Gastrocnemius medialis (tissue), 4 donors: ENCODE data around the gene TM2D1. TPM values are rescaled to one million over a fixed set of nuclear protein-coding genes. Genes with fewer than 3 reads are reported as not detected.

Experiments
- ATAC-seq, 2 donors: fragments of 150-250 bp; one replicate each; pipeline ENCODE4 v1.9.1; 2016
- DNase-seq, 2 donors: peaks; one replicate each; pipeline ENCODE4 v3.0.0-alpha.2; 2019
- H3K27ac ChIP-seq, 4 donors: fragments of 200-600 bp; sonication (generic); 1 replicate in 1 of 4; 2 replicates in 3 of 4; pipeline ENCODE4 v1.5.1; 2016 to 2018; ENCODE audit warnings: mild to moderate bottlenecking in 2 of 4, moderate library complexity in 1 of 4
- H3K27me3 ChIP-seq, 3 donors: fragments of 200-600 bp; sonication (generic) in 2 of 3; 1 replicate in 1 of 3; 2 replicates in 2 of 3; pipeline versions ENCODE4 v1.5.1 to v1.6.0; 2016 to 2019; ENCODE audit warnings: mild to moderate bottlenecking in 1 of 3, moderate library complexity in 1 of 3
- H3K36me3 ChIP-seq, 2 donors: fragments of 200-600 bp; sonication (generic) in 1 of 2; one replicate each; pipeline ENCODE4 v1.5.1; 2017 to 2018
- H3K4me1 ChIP-seq, 2 donors: fragments of 200-600 bp; sonication (generic) in 1 of 2; one replicate each; pipeline ENCODE4 v1.5.1; 2016 to 2017; ENCODE audit warnings: mild to moderate bottlenecking in 2 of 2
- H3K4me3 ChIP-seq, 4 donors: fragments of 200-600 bp; sonication (generic) in 3 of 4; 1 replicate in 1 of 4; 2 replicates in 3 of 4; pipeline ENCODE4 v1.5.1; 2016 to 2019; ENCODE audit warnings: mild to moderate bottlenecking in 2 of 4
- H3K9me3 ChIP-seq, 3 donors: fragments of 200-600 bp; sonication (generic) in 2 of 3; 1 replicate in 1 of 3; 2 replicates in 2 of 3; pipeline ENCODE4 v1.5.1; 2016 to 2019
- CTCF ChIP-seq, 5 experiments: fragments of 450-650 bp in 3 of 5; fragments of 200-600 bp in 2 of 5; sonication (generic) in 2 of 5; IDR thresholded peaks in 4 of 5; conservative IDR thresholded peaks in 1 of 5; 1 replicate in 4 of 5; 2 replicates in 1 of 5; pipeline ENCODE4 v1.5.1; 2016 to 2019; ENCODE audit warnings: antibody characterized with exemption in 5 of 5, mild to moderate bottlenecking in 3 of 5, moderate library complexity in 3 of 5
- POLR2A ChIP-seq, 2 donors: fragments of 450-650 bp; IDR thresholded peaks; one replicate each; pipeline ENCODE4 v1.6.1; 2017; ENCODE audit warnings: antibody characterized with exemption in 2 of 2, mild to moderate bottlenecking in 2 of 2, moderate library complexity in 2 of 2
- in situ Hi-C, 4 donors: fragments of 200-750 bp; cut with MboI; loops; one replicate each; pipeline versions ENCODE4 v1.15.0 to v1.8.0; 2017; ENCODE audit warnings: low sequenced_read_pairs in 4 of 4
- intact Hi-C: fragments of 100-400 bp; cut with DNase I; formaldehyde crosslinking; loops from one replicate; pipeline ENCODE4 v1.15.1; 2023; ENCODE audit warnings: low total_unique reads
- total RNA-seq, 4 donors: library from RNA; depleted of rRNA; stranded (reverse); fragments of >200 nt; gene quantifications; one replicate each; pipeline versions ENCODE4 v1.1.0 to v1.2.3, GENCODE V29; 2016

Gene TM2D1
- total RNA-seq, 4 donors from 2014 or later = 33.6 to 56.8 (median 38.5) TPM

GRCh38 chr1:61640531-61641530 is 84.1 kb downstream of the TM2D1 start:
- no peaks in the 10 kb centered on the region for H3K36me3 ChIP-seq
- no peaks in the 10 kb centered on the region for H3K9me3 ChIP-seq
- peaks cover 0 to 28% of the 10 kb centered on the region in 2 donors for H3K4me1 ChIP-seq
- H3K4me3 ChIP-seq = peak overlapping the region in 3 of 4 donors; percentile 18 to 36 (median 24)
- DNase-seq (peak in 1 of 2 donors; percentile 24), ATAC-seq (peak; percentile 11 to 21)
- TF ChIP-seq POLR2A (IDR thresholded peaks at IDR 0.05) (no peak), CTCF (IDR thresholded peaks at IDR 0.05 in 4 of 5, conservative IDR thresholded peaks at IDR 0.05 in 1 of 5) (no peak)
- in situ Hi-C loops = loop anchor here in 3 of 4 donors (25.0 kb wide), 1 partner anchor 604 kb away; no protein-coding TSS in a partner anchor
- intact Hi-C loops = loop anchor here (1.0 kb wide), 1 partner anchor 591 kb away; no protein-coding TSS in a partner anchor
- peak overlapping the region; percentile 49 to 70 (median 56) for H3K27ac ChIP-seq
- H3K27me3 ChIP-seq = no peaks in the 10 kb centered on the region

GRCh38 chr1:61639608-61640336 is 85.2 kb downstream of the TM2D1 start:
- Histone ChIP-seq H3K27ac (peak overlapping the region; percentile 53 to 70 (median 70)), H3K4me1 (peaks cover 0 to 28% of the 10 kb centered on the region in 2 donors), H3K4me3 (no peak overlapping the region), H3K36me3 (no peaks in the 10 kb centered on the region), H3K27me3 (no peaks in the 10 kb centered on the region), H3K9me3 (no peaks in the 10 kb centered on the region)
- intact Hi-C loops = loop anchor here (2.0 kb wide), 1 partner anchor 33 kb away; no protein-coding TSS in a partner anchor
- no peak for DNase-seq
- TF ChIP-seq CTCF (IDR thresholded peaks at IDR 0.05 in 4 of 5, conservative IDR thresholded peaks at IDR 0.05 in 1 of 5) (no peak), POLR2A (IDR thresholded peaks at IDR 0.05) (no peak)
- ATAC-seq = no peak
- in situ Hi-C loops = loop anchor here in 3 of 4 donors (25.0 kb wide), 1 partner anchor 602 kb away; no protein-coding TSS in a partner anchor

- H3K4me1 ChIP-seq = peaks cover 0 to 28% of the 10 kb centered on the region in 2 donors
- TF ChIP-seq POLR2A (IDR thresholded peaks at IDR 0.05) (no peak), CTCF (IDR thresholded peaks at IDR 0.05 in 4 of 5, conservative IDR thresholded peaks at IDR 0.05 in 1 of 5) (no peak)
- intact Hi-C loops (loop anchor here (1.0 to 2.0 kb wide), 2 partner anchors 32 to 186 kb away; no protein-coding TSS in a partner anchor), in situ Hi-C loops (loop anchor here in 3 of 4 donors (25.0 kb wide), 1 partner anchor 602 kb away; no protein-coding TSS in a partner anchor)
- ATAC-seq (no peak), DNase-seq (no peak)
- H3K27me3 ChIP-seq = no peaks in the 10 kb centered on the region
- no peaks in the 10 kb centered on the region for H3K36me3 ChIP-seq
- no peak overlapping the region for H3K4me3 ChIP-seq
- no peaks in the 10 kb centered on the region for H3K9me3 ChIP-seq
- H3K27ac ChIP-seq = peak overlapping the region; percentile 53 to 70 (median 70)
These were observed 85.9 kb downstream of the TM2D1 start for GRCh38 chr1:61638911-61639605.

GRCh38 chr1:61638296-61638695 is 86.6 kb downstream of the TM2D1 start:
- intact Hi-C loops (loop anchor here (1.0 to 2.0 kb wide), 2 partner anchors 31 to 185 kb away; no protein-coding TSS in a partner anchor), in situ Hi-C loops (loop anchor here in 3 of 4 donors (25.0 kb wide), 1 partner anchor 601 kb away; no protein-coding TSS in a partner anchor)
- H3K27ac ChIP-seq = peak overlapping the region; percentile 53 to 70 (median 70)
- no peaks in the 10 kb centered on the region for H3K9me3 ChIP-seq
- H3K4me3 ChIP-seq = no peak overlapping the region
- DNase-seq (no peak), ATAC-seq (peak; percentile 82 to 85)
- no peak for TF ChIP-seq CTCF (IDR thresholded peaks at IDR 0.05 in 4 of 5, conservative IDR thresholded peaks at IDR 0.05 in 1 of 5)
- H3K4me1 ChIP-seq = peaks cover 0 to 28% of the 10 kb centered on the region in 2 donors
- H3K27me3 ChIP-seq = no peaks in the 10 kb centered on the region
- no peaks in the 10 kb centered on the region for H3K36me3 ChIP-seq
